CD14-positive monocyte (primary cell): ENCODE data around the gene CRIP2. TPM values are rescaled to one million over a fixed set of nuclear protein-coding genes. Genes with fewer than 3 reads are reported as not detected.

Experiments
- DNase-seq, 3 donors: peaks; one replicate each; pipeline ENCODE4 v3.0.0-alpha.2; 2011 to 2022
- H2AFZ ChIP-seq: 2 replicates; pipeline ENCODE4 v1.6.0; 2012; ENCODE audit warnings: mild to moderate bottlenecking, low read depth, low read length, inconsistent platforms; ENCODE audit not compliant: insufficient read depth, poor library complexity, severe bottlenecking
- H3K27ac ChIP-seq, 2 donors: 1 replicate in 1 of 2; 2 replicates in 1 of 2; pipeline ENCODE4 v1.5.1; 2012 to 2013; ENCODE audit warnings: low read length in 2 of 2, control low read depth in 1 of 2, inconsistent platforms in 1 of 2, low read depth in 1 of 2, mild to moderate bottlenecking in 1 of 2
- H3K27me3 ChIP-seq, 2 donors: one replicate each; pipeline versions ENCODE4 v1.6.0 to v1.6.1; 2011 to 2013; ENCODE audit warnings: low read length in 2 of 2; ENCODE audit not compliant: control insufficient read depth in 2 of 2, insufficient read depth in 2 of 2
- H3K36me3 ChIP-seq, 2 donors: replicated peaks in 1 of 2; 1 replicate in 1 of 2; 2 replicates in 1 of 2; pipeline versions ENCODE4 v1.5.1 to v1.6.1; 2012 to 2013; ENCODE audit warnings: low read length in 2 of 2, control low read depth in 1 of 2, inconsistent platforms in 1 of 2, mild to moderate bottlenecking in 1 of 2; ENCODE audit not compliant: insufficient read depth in 2 of 2, control insufficient read depth in 1 of 2
- H3K4me1 ChIP-seq, 2 donors: 1 replicate in 1 of 2; 2 replicates in 1 of 2; pipeline versions ENCODE4 v1.5.1 to v1.6.1; 2012 to 2013; ENCODE audit warnings: low read length in 2 of 2, control low read depth in 1 of 2, inconsistent platforms in 1 of 2, mild to moderate bottlenecking in 1 of 2, moderate library complexity in 1 of 2; ENCODE audit not compliant: insufficient read depth in 2 of 2, control insufficient read depth in 1 of 2
- H3K4me2 ChIP-seq: replicated peaks from 2 replicates; pipeline ENCODE3; 2012; ENCODE audit warnings: low read length, moderate library complexity, mild to moderate bottlenecking; ENCODE audit not compliant: poor library complexity, severe bottlenecking; ENCODE audit errors: extremely low read depth
- H3K4me3 ChIP-seq, 3 experiments: fragments of 200-600 bp in 1 of 3; sonication (generic) in 1 of 3; replicated peaks in 1 of 3; 1 replicate in 2 of 3; 2 replicates in 1 of 3; pipeline ENCODE4 v1.5.1; 2011 to 2013; ENCODE audit warnings: low read length in 3 of 3, mild to moderate bottlenecking in 3 of 3, control low read depth in 2 of 3, low read depth in 2 of 3, inconsistent platforms in 1 of 3, moderate library complexity in 1 of 3
- H3K79me2 ChIP-seq: 2 replicates; pipeline ENCODE4 v1.6.0; 2012; ENCODE audit warnings: mild to moderate bottlenecking, control low read depth, inconsistent platforms, low read length, moderate library complexity; ENCODE audit not compliant: insufficient read depth
- H3K9ac ChIP-seq: 2 replicates; pipeline ENCODE4 v1.6.0; 2017; ENCODE audit warnings: low read length, mild to moderate bottlenecking; ENCODE audit not compliant: insufficient read depth, poor library complexity, severe bottlenecking
- H3K9me3 ChIP-seq, 2 donors: replicated peaks in 1 of 2; 1 replicate in 1 of 2; 2 replicates in 1 of 2; pipeline versions ENCODE4 v1.5.1 to v1.6.1; 2012 to 2013; ENCODE audit warnings: low read length in 2 of 2, control low read depth in 1 of 2; ENCODE audit not compliant: control insufficient read depth in 1 of 2, insufficient read depth in 1 of 2
- H4K20me1 ChIP-seq: 2 replicates; pipeline ENCODE4 v1.6.0; 2012; ENCODE audit warnings: mild to moderate bottlenecking, low read length, control low read depth, moderate library complexity; ENCODE audit not compliant: insufficient read depth
- H3K27ac Mint-ChIP-seq, 7 donors: one replicate each; pipeline ENCODE4 v1.8.0; 2020; ENCODE audit warnings: mild to moderate bottlenecking in 7 of 7, mixed read lengths in 7 of 7, moderate library complexity in 6 of 7, inconsistent platforms in 2 of 7
- H3K27me3 Mint-ChIP-seq, 3 donors: one replicate each; pipeline ENCODE4 v1.8.0; 2021 to 2022; ENCODE audit warnings: low read depth in 3 of 3, mild to moderate bottlenecking in 3 of 3, mixed read lengths in 3 of 3, moderate library complexity in 3 of 3, inconsistent platforms in 1 of 3
- H3K36me3 Mint-ChIP-seq, 2 donors: one replicate each; pipeline ENCODE4 v1.8.0; 2020; ENCODE audit warnings: mixed read lengths in 2 of 2, inconsistent platforms in 1 of 2, mild to moderate bottlenecking in 1 of 2
- H3K4me1 Mint-ChIP-seq: one replicate; pipeline ENCODE4 v1.8.0; 2020; ENCODE audit warnings: mild to moderate bottlenecking, mixed read lengths
- H3K4me3 Mint-ChIP-seq, 2 donors: one replicate each; pipeline ENCODE4 v1.8.0; 2020; ENCODE audit warnings: mild to moderate bottlenecking in 2 of 2, mixed read lengths in 2 of 2, moderate library complexity in 1 of 2
- H3K9me3 Mint-ChIP-seq, 7 donors: one replicate each; pipeline ENCODE4 v1.8.0; 2020 to 2022; ENCODE audit warnings: mixed read lengths in 7 of 7, mild to moderate bottlenecking in 6 of 7, moderate library complexity in 6 of 7, inconsistent platforms in 2 of 7
- WGBS: methylation state at CpG from one replicate; pipeline ENCODE4 v1.1.5; 2013; ENCODE audit warnings: missing lambda C conversion rate; ENCODE audit not compliant: insufficient coverage; 5-methylcytosine and 5-hydroxymethylcytosine counted together
- intact Hi-C, 2 donors: fragments of 100-400 bp; cut with micrococcal nuclease; formaldehyde crosslinking; loops; one replicate each; pipeline versions ENCODE4 v1.15.0 to v1.15.1; 2023
- polyA plus RNA-seq, 3 donors: library from polyadenylated mRNA; depleted of rRNA in 1 of 3; unstranded in 2 of 3; stranded (reverse) in 1 of 3; fragments of 300-500 nt in 2 of 3; fragments of >200 nt in 1 of 3; fragmentation: Illumina TruSeq in 2 of 3; gene quantifications; 1 replicate in 2 of 3; 2 replicates in 1 of 3; pipeline ENCODE4 v1.2.3, GENCODE V29; 2012 to 2021
- TF ChIP-seq, protein P1 (sequence below): fragments of 200-600 bp; IDR thresholded peaks from one replicate; pipeline ENCODE4 v1.8.0; 2022; ENCODE audit warnings: antibody characterized with exemption, mild to moderate bottlenecking

The CRIP2 gene
- polyA plus RNA-seq, 3 donors = 2.1 to 4.0 (median 3.3) TPM

DNA sequence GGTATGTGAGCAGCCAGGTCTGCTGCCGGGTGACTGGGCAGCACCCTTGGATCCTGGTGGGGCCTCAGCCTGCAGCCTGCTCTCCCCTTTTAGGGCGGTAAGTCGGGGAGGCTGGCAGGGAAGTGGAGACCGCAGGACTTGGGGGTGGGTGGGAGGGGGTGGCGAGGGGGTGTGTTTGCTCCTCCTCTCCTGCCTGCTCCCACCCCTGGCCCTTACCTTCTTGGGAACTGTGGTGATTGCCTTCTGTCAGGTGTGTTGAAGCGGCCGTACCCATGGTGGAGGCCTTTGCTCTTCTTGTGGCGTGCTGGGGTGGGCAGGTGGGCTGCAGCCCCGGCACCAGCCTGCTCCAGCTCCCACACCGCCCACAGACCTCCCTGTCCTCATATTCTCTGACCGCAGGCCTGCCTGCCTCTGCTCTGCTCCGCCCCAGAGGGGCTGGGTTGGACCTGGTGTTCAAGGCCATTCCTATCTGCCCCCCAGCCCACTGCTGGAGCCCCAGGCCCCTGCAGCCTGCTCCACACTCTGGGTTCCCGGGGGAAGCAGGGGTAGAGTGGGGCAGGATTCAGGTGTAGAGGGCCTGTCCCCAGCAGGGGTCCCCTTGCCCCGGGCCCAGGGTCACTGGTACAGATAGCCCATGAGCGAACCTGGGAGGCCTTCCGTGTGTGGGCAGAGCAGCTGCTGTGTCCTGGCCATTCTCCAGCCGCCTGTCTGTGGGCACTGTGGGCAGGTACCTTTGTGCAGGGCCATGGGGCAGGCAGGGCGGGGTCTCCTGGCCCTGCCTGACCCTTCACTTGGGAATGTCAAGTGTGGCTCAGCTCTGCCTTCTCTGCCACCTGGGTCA is 21.6 kb downstream of the CRIP2 start:
- peaks cover 3% of the 10 kb centered on the region for H3K4me1 Mint-ChIP-seq
- no peak overlapping the region for H3K27ac Mint-ChIP-seq
- DNase-seq = no peak
- H3K36me3 ChIP-seq = peaks cover 5 to 14% of the 10 kb centered on the region in 2 donors
- H3K27me3 Mint-ChIP-seq = peaks cover 1 to 5% (median 2%) of the 10 kb centered on the region in 3 donors
- 96% methylated on average over 9 of the region's 18 CpGs for WGBS
- H4K20me1 ChIP-seq = peaks cover 17% of the 10 kb centered on the region
- H3K4me2 ChIP-seq = no peak overlapping the region
- H3K4me1 ChIP-seq = peaks cover 8 to 11% of the 10 kb centered on the region in 2 donors
- no peak overlapping the region for H2AFZ ChIP-seq
- peaks cover 7 to 29% of the 10 kb centered on the region in 2 donors for H3K36me3 Mint-ChIP-seq
- no peaks in the 10 kb centered on the region for H3K9me3 ChIP-seq
- H3K27me3 ChIP-seq = no peaks in the 10 kb centered on the region
- H3K9me3 Mint-ChIP-seq = peaks cover 0 to 3% (median 0%) of the 10 kb centered on the region in 7 donors
- TF ChIP-seq, protein P1, sequence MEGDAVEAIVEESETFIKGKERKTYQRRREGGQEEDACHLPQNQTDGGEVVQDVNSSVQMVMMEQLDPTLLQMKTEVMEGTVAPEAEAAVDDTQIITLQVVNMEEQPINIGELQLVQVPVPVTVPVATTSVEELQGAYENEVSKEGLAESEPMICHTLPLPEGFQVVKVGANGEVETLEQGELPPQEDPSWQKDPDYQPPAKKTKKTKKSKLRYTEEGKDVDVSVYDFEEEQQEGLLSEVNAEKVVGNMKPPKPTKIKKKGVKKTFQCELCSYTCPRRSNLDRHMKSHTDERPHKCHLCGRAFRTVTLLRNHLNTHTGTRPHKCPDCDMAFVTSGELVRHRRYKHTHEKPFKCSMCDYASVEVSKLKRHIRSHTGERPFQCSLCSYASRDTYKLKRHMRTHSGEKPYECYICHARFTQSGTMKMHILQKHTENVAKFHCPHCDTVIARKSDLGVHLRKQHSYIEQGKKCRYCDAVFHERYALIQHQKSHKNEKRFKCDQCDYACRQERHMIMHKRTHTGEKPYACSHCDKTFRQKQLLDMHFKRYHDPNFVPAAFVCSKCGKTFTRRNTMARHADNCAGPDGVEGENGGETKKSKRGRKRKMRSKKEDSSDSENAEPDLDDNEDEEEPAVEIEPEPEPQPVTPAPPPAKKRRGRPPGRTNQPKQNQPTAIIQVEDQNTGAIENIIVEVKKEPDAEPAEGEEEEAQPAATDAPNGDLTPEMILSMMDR = no peak
- no peak overlapping the region for H3K4me3 ChIP-seq
- intact Hi-C loops = no loop called here
- H3K27ac ChIP-seq = no peak overlapping the region
- H3K4me3 Mint-ChIP-seq = no peak overlapping the region
- H3K79me2 ChIP-seq = peaks cover 5% of the 10 kb centered on the region
- H3K9ac ChIP-seq = no peak overlapping the region

DNA sequence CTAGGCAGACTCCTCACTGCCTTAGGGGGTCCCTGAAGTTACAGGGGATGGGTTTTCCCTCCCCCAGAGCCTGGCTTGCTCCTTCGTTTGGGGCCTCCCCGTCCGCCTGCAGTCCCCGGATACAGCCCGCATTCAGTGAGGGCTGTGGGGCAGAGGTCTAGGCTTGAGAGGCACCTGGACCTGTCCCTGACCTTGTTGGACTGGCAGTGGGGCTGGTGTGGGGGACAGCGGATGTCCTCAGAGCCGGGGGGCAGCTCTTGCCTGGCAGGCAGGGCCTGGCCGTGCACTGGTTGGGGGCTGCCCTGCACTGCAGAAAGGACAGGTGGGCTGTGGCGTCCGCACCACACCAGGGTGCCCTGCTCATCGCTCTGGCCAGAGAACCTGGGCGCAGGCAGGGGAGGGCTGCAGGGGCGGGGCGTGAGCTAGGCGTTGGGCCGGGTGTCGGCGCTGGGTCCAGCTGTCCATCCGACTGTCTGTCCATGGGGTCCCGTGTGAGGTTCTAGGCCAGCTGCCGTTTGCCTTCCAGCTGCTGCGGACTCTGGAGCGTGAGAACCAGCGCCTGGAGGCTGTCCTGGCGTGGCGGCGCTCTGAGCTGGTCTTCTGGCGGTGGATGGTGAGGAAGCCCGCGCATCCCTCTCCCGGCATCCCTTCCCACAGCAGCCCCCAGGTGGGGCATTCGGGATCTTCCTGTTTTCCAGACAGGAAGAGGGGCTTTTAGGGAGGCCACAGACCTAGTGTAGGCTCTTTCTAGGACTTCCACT is 22.4 kb downstream of the CRIP2 start:
- no peak overlapping the region for H3K27ac Mint-ChIP-seq
- no peaks in the 10 kb centered on the region for H3K9me3 Mint-ChIP-seq
- DNase-seq = peak in 1 of 3 donors; percentile 3
- Histone ChIP-seq H3K4me3 (no peak overlapping the region), H4K20me1 (peaks cover 14% of the 10 kb centered on the region), H3K36me3 (peaks cover 5 to 14% of the 10 kb centered on the region in 2 donors), H3K4me2 (no peak overlapping the region), H3K27ac (no peak overlapping the region), H3K9me3 (no peaks in the 10 kb centered on the region), H3K27me3 (no peaks in the 10 kb centered on the region), H2AFZ (no peak overlapping the region), H3K79me2 (peaks cover 1% of the 10 kb centered on the region), H3K4me1 (peaks cover 1 to 3% of the 10 kb centered on the region in 2 donors), H3K9ac (no peak overlapping the region)
- TF ChIP-seq, protein P1 = no peak
- WGBS = 98% methylated on average over 21 of the region's 32 CpGs
- H3K4me3 Mint-ChIP-seq = no peak overlapping the region
- no peaks in the 10 kb centered on the region for H3K4me1 Mint-ChIP-seq
- peaks cover 3 to 4% (median 3%) of the 10 kb centered on the region in 3 donors for H3K27me3 Mint-ChIP-seq
- intact Hi-C loops = no loop called here
- H3K36me3 Mint-ChIP-seq = peaks cover 7 to 29% of the 10 kb centered on the region in 2 donors
